Ascending aorta (tissue), 2 donors: ENCODE measurements around the gene TMEM79. TPM values are rescaled to one million over a fixed set of nuclear protein-coding genes. Genes with fewer than 3 reads are reported as not detected.

Source experiments
- DNase-seq, 2 donors: peaks; one replicate each; pipeline ENCODE4 v3.0.0-alpha.2; 2019; ENCODE audit warnings: low spot score in 2 of 2
- H3K27ac ChIP-seq, 2 donors: fragments of 200-600 bp; sonication (generic); one replicate each; pipeline ENCODE4 v1.5.1; 2016 to 2017; ENCODE audit warnings: mild to moderate bottlenecking in 1 of 2
- H3K27me3 ChIP-seq: fragments of 200-600 bp; sonication (generic); one replicate; pipeline ENCODE4 v1.5.1; 2017
- H3K36me3 ChIP-seq, 2 donors: fragments of 200-600 bp; sonication (generic); one replicate each; pipeline ENCODE4 v1.5.1; 2016
- H3K4me1 ChIP-seq, 2 donors: fragments of 200-600 bp; sonication (generic); one replicate each; pipeline ENCODE4 v1.5.1; 2016 to 2017; ENCODE audit warnings: mild to moderate bottlenecking in 1 of 2
- H3K4me3 ChIP-seq, 2 donors: fragments of 200-600 bp; sonication (generic); one replicate each; pipeline ENCODE4 v1.5.1; 2016 to 2017; ENCODE audit warnings: mild to moderate bottlenecking in 1 of 2
- H3K9me3 ChIP-seq, 2 donors: fragments of 200-600 bp; sonication (generic); one replicate each; pipeline ENCODE4 v1.5.1; 2016
- intact Hi-C: fragments of 100-400 bp; cut with DNase I; formaldehyde crosslinking; loops from one replicate; pipeline ENCODE4 v1.15.1; 2023
- total RNA-seq: library from RNA; depleted of rRNA; stranded (reverse); fragments of >200 nt; gene quantifications from one replicate; pipeline ENCODE4 v1.1.0, GENCODE V29; 2016
- TF ChIP-seq, protein P1 (sequence below), 3 experiments: fragments of 200-600 bp in 2 of 3; fragments of 450-650 bp in 1 of 3; sonication (generic) in 2 of 3; IDR thresholded peaks; one replicate each; pipeline ENCODE4 v1.5.1; 2016 to 2019; ENCODE audit warnings: antibody characterized with exemption in 3 of 3, mild to moderate bottlenecking in 1 of 3, moderate library complexity in 1 of 3

TMEM79 gene
- total RNA-seq, 1 donor from 2014 or later: not detected

DNA sequence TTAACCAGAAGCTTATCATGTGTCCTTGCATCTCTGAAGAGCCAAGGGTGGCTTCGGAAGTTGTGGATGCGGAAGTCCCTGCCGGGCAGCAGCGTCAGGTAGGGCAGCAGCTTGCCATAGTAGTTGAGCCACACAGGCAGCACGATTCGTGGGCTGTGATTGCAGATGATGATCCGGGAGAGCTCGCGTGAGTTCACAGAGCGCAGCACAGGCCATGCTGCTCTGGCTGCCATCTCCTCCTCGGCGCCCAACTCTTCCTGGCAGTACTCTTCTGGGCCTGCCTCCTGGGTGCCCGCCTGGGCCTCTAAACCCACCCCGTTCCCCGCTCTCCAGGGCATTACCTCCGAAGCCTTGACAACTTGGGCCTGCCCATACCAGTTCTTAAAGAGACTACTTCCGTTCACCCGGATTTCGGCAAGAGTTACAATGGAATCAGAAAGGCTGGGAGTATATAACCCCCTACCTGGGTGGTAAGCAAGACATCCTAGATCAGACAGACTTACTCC is 14.8 kb downstream of the TMEM79 start, which contains the start of gene VHLL:
TSS of gene VHLL (minus strand) at position 456 of the 506 bp plus-strand sequence. CDS start at position 338, 118 bp downstream.
- Histone ChIP-seq H3K9me3 (no peaks in the 10 kb centered on the region), H3K36me3 (no peaks in the 10 kb centered on the region), H3K4me3 (no peak within 1 kb of the TSS), H3K27me3 (no peaks in the 10 kb centered on the region), H3K27ac (no peak within 1 kb of the TSS), H3K4me1 (peaks cover 0 to 7% of the 10 kb centered on the region in 2 donors)
- intact Hi-C loops: no loop called here
- TF ChIP-seq, protein P1, sequence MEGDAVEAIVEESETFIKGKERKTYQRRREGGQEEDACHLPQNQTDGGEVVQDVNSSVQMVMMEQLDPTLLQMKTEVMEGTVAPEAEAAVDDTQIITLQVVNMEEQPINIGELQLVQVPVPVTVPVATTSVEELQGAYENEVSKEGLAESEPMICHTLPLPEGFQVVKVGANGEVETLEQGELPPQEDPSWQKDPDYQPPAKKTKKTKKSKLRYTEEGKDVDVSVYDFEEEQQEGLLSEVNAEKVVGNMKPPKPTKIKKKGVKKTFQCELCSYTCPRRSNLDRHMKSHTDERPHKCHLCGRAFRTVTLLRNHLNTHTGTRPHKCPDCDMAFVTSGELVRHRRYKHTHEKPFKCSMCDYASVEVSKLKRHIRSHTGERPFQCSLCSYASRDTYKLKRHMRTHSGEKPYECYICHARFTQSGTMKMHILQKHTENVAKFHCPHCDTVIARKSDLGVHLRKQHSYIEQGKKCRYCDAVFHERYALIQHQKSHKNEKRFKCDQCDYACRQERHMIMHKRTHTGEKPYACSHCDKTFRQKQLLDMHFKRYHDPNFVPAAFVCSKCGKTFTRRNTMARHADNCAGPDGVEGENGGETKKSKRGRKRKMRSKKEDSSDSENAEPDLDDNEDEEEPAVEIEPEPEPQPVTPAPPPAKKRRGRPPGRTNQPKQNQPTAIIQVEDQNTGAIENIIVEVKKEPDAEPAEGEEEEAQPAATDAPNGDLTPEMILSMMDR (IDR thresholded peaks at IDR 0.05): no peak
- DNase-seq: no peak

DNA sequence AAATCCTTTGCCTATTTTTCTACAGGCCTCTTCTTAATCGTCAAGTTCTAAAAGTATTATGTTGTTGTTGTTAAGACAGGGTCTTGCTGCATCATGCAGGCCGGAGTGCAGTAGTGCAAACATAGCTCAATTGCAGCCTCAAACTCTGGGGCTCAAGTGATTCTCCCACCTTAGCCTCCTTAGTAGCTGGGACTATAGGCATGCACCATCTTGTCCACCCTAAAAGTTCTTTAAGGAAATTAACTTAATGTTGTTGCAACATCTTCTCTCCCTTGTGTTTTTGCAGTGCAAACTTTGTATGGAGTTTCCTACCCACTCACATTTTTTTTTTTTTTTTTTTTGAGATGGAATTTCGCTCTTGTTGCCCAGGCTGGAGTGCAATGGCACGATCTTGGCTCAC is 19.1 kb downstream of the TMEM79 start:
- Histone ChIP-seq H3K36me3 (peaks cover 11 to 23% of the 10 kb centered on the region in 2 donors), H3K9me3 (no peaks in the 10 kb centered on the region), H3K27ac (no peak overlapping the region), H3K27me3 (no peaks in the 10 kb centered on the region), H3K4me1 (no peaks in the 10 kb centered on the region), H3K4me3 (no peak overlapping the region)
- TF ChIP-seq, protein P1 (IDR thresholded peaks at IDR 0.05): no peak
- intact Hi-C loops: no loop called here
- no peak for DNase-seq

DNA sequence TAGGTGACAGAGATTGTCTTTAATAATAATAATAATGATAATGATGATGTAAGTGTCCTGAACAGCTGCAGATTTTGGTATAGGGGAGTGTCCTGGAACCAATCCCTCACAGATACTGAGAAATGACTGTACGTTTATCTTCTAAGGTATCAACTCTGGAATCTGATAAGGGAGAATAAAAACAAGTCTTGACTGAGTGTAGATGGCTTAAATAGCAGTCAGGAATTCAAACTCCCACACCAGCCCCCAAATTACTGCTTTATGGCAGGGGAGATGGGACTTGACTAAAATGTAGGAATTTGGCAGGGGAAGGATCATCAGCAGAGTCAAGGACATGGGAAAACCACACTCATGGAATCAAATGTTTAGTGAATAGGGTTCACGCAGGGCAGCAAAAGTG is 21.1 kb downstream of the TMEM79 start:
- TF ChIP-seq, protein P1 (IDR thresholded peaks at IDR 0.05): no peak
- Histone ChIP-seq H3K9me3 (no peaks in the 10 kb centered on the region), H3K27me3 (no peaks in the 10 kb centered on the region), H3K27ac (no peak overlapping the region), H3K4me3 (no peak overlapping the region), H3K36me3 (peaks cover 29 to 43% of the 10 kb centered on the region in 2 donors), H3K4me1 (no peaks in the 10 kb centered on the region)
- intact Hi-C loops: no loop called here
- no peak for DNase-seq

DNA sequence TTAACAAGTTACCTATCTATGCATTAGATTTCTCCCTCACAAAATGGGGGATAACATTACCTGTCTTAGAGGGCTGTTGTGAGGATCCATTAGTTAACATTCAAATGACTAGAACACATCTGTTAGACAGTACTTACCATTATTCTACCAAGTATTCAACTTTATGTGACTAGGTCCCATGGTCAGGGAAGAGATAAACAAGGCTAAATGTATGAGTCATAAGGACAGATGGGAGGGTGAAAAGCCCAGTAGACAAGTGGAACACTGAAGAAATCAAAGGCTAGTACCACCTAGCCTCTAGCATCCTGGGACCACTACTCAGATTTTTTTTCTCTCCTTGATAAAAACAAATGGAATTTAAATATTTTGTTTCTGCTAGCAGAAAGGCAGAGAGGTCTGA is 24.0 kb downstream of the TMEM79 start:
- TF ChIP-seq, protein P1 (IDR thresholded peaks at IDR 0.05): no peak
- Histone ChIP-seq H3K4me1 (no peaks in the 10 kb centered on the region), H3K4me3 (no peak overlapping the region), H3K36me3 (peaks cover 54 to 72% of the 10 kb centered on the region in 2 donors), H3K27me3 (no peaks in the 10 kb centered on the region), H3K27ac (no peak overlapping the region), H3K9me3 (no peaks in the 10 kb centered on the region)
- intact Hi-C loops: no loop called here
- no peak for DNase-seq

DNA sequence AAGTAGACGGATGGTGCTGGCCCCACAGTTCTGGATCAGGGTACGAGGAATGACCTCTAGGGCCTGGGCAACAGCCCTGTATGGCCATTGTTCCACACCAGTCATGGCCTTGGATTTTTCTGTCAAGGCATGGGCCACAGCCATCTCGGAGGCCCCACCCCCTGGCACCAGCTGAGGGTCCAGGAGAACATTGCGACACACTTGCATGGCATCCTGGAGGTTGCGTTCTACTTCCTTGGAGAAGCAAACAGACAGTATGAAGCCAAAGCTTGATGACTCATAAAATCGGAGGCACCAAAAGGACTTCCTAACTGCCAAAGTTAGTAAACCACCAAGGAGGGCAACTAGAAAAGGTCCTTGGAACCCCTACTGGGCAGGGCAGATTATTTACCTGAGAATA is 26.8 kb downstream of the TMEM79 start:
- Histone ChIP-seq H3K9me3 (no peaks in the 10 kb centered on the region), H3K4me3 (no peak overlapping the region), H3K4me1 (no peaks in the 10 kb centered on the region), H3K27ac (no peak overlapping the region), H3K36me3 (peaks cover 75 to 95% of the 10 kb centered on the region in 2 donors), H3K27me3 (no peaks in the 10 kb centered on the region)
- intact Hi-C loops: no loop called here
- TF ChIP-seq, protein P1 (IDR thresholded peaks at IDR 0.05): no peak
- no peak for DNase-seq

DNA sequence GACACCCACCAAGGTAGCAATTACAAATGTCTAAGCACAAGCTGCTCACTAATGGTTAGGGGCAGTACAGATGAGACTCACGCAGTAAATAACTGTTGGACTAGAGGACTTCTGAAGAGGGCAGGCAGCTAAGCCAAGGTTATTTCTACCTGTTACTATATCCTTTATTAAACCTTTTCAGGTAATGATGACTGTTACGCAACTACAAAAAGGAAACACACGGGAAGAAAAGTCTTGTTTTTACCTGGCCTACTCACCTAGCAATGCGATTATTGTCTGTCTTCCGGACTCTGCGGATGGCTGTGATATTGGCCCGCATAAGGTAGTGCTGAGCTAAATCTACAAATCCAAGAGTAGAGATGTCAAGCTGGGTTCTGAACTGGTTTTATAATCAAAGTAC is 32.8 kb downstream of the TMEM79 start:
- Histone ChIP-seq H3K36me3 (peaks cover 94 to 99% of the 10 kb centered on the region in 2 donors), H3K27me3 (no peaks in the 10 kb centered on the region)

More for the DNA sequence above, 32.8 kb downstream of the TMEM79 start:
- TF ChIP-seq, protein P1 (IDR thresholded peaks at IDR 0.05): no peak
- Histone ChIP-seq H3K4me1 (no peaks in the 10 kb centered on the region), H3K9me3 (no peaks in the 10 kb centered on the region), H3K27ac (no peak overlapping the region), H3K4me3 (no peak overlapping the region)
- no peak for DNase-seq
- intact Hi-C loops: no loop called here
